Activated B cell treated with CpG ODN at 0.5 μM for 24 hours (primary cell): ENCODE results near the gene PIK3CG. TPM values are rescaled to one million over a fixed set of nuclear protein-coding genes. Genes with fewer than 3 reads are reported as not detected.

Source experiments
- ATAC-seq: fragments of 200-7000 bp; cut with Tn5 transposase; one replicate; pipeline ENCODE4 v1.10.0; 2021; ENCODE audit warnings: low read depth, mild to moderate bottlenecking, moderate library complexity
- CTCF ChIA-PET: fragments of 350-600 bp; sonication (Branson Sonifier 250); formaldehyde crosslinking; loops from one replicate; lab custom pipeline; 2021; ENCODE audit warnings: antibody characterized with exemption; lab: Charles Lee
- POLR2A ChIA-PET: fragments of 350-600 bp; sonication (Branson Sonifier 250); formaldehyde crosslinking; loops from one replicate; lab custom pipeline; 2021; ENCODE audit warnings: antibody characterized with exemption; lab: Charles Lee
- DNase-seq: peaks from one replicate; pipeline ENCODE4 v3.0.0; 2022
- H3K27ac Mint-ChIP-seq: one replicate; pipeline ENCODE4 v1.8.0; 2020; ENCODE audit warnings: mixed read lengths
- H3K27me3 Mint-ChIP-seq: one replicate; pipeline ENCODE4 v1.8.0; 2021; ENCODE audit warnings: mixed read lengths
- H3K36me3 Mint-ChIP-seq: one replicate; pipeline ENCODE4 v1.8.0; 2021; ENCODE audit warnings: low read depth, mixed read lengths
- H3K4me1 Mint-ChIP-seq: one replicate; pipeline ENCODE4 v1.8.0; 2021; ENCODE audit warnings: mixed read lengths
- H3K4me3 Mint-ChIP-seq: one replicate; pipeline ENCODE4 v1.8.0; 2020; ENCODE audit warnings: mild to moderate bottlenecking, mixed read lengths
- H3K9me3 Mint-ChIP-seq: one replicate; pipeline ENCODE4 v1.8.0; 2020; ENCODE audit warnings: mixed read lengths
- CTCF ChIP-seq: fragments of 200-600 bp; IDR thresholded peaks from one replicate; pipeline ENCODE4 v1.8.0; 2022; ENCODE audit warnings: antibody characterized with exemption, mild to moderate bottlenecking
- intact Hi-C: fragments of 100-400 bp; cut with micrococcal nuclease; formaldehyde crosslinking; loops from one replicate; pipeline ENCODE4 v1.15.1; 2024
- total RNA-seq: library from RNA; stranded (reverse); gene quantifications from 2 replicates; pipeline ENCODE4 v1.2.3, GENCODE V29; 2022

PIK3CG gene
- total RNA-seq, 1 donor from 2014 or later = 63.6 TPM

GRCh38 chr7:106836816-106837215, 28.3 kb upstream of the PIK3CG start:
- intact Hi-C loops = no loop called here
- POLR2A ChIA-PET = no interaction called here

GRCh38 chr7:106839511-106839910, 25.6 kb upstream of the PIK3CG start:
- ChIA-PET POLR2A (no interaction called here), CTCF (no interaction called here)
- intact Hi-C loops = no loop called here
- Mint-ChIP-seq H3K9me3 (no peaks in the 10 kb centered on the region), H3K36me3 (no peaks in the 10 kb centered on the region), H3K4me1 (peaks cover 29% of the 10 kb centered on the region), H3K27ac (peak overlapping the region; percentile 25), H3K27me3 (no peaks in the 10 kb centered on the region), H3K4me3 (peak overlapping the region; percentile 12)
- TF ChIP-seq CTCF = no peak
- DNase-seq (no peak), ATAC-seq (peak; percentile 54)

More at GRCh38 chr7:106836816-106837215, 28.3 kb upstream of the PIK3CG start:
- no peak overlapping the region for H3K4me3 Mint-ChIP-seq
- peaks cover 24% of the 10 kb centered on the region for H3K4me1 Mint-ChIP-seq
- H3K27ac Mint-ChIP-seq = no peak overlapping the region
- no peaks in the 10 kb centered on the region for H3K36me3 Mint-ChIP-seq
- ATAC-seq = no peak
- H3K9me3 Mint-ChIP-seq = no peaks in the 10 kb centered on the region
- no peak for TF ChIP-seq CTCF
- CTCF ChIA-PET = no interaction called here
- DNase-seq = no peak
- H3K27me3 Mint-ChIP-seq = no peaks in the 10 kb centered on the region

GRCh38 chr7:106840342-106840741, 24.7 kb upstream of the PIK3CG start:
- Mint-ChIP-seq H3K27me3 (no peaks in the 10 kb centered on the region), H3K36me3 (no peaks in the 10 kb centered on the region), H3K27ac (peak overlapping the region; percentile 38), H3K9me3 (no peaks in the 10 kb centered on the region), H3K4me1 (peaks cover 29% of the 10 kb centered on the region), H3K4me3 (no peak overlapping the region)
- POLR2A ChIA-PET = no interaction called here
- intact Hi-C loops = loop anchor here (1.0 kb wide), 1 partner anchor 25 kb away; the partner anchor contains the start of gene PIK3CG
- no peak for DNase-seq
- TF ChIP-seq CTCF = no peak
- peak; percentile 82 for ATAC-seq
- CTCF ChIA-PET = no interaction called here

GRCh38 chr7:106841896-106842390, 23.1 kb upstream of the PIK3CG start:
- H3K27ac Mint-ChIP-seq = peak overlapping the region; percentile 19
- no peaks in the 10 kb centered on the region for H3K27me3 Mint-ChIP-seq
- peak; percentile 35 for ATAC-seq
- H3K36me3 Mint-ChIP-seq = no peaks in the 10 kb centered on the region
- intact Hi-C loops = no loop called here
- no peaks in the 10 kb centered on the region for H3K9me3 Mint-ChIP-seq
- ChIA-PET CTCF (interaction anchor here (0.8 kb wide), 1 partner anchor 49 kb away, joined by 3 read pairs; no protein-coding TSS in a partner anchor), POLR2A (interaction anchor here (0.5 to 1.1 kb wide), 3 partner anchors 23 to 115 kb away, joined by 3 to 5 read pairs (median 3); partner anchors contain the start of gene PIK3CG)
- no peak for DNase-seq
- TF ChIP-seq CTCF = no peak
- H3K4me1 Mint-ChIP-seq = peaks cover 29% of the 10 kb centered on the region
- H3K4me3 Mint-ChIP-seq = no peak overlapping the region

GRCh38 chr7:106844279-106844997, 20.6 kb upstream of the PIK3CG start:
- Mint-ChIP-seq H3K27ac (no peak overlapping the region), H3K27me3 (peaks cover 1% of the 10 kb centered on the region), H3K36me3 (no peaks in the 10 kb centered on the region), H3K9me3 (no peaks in the 10 kb centered on the region), H3K4me1 (peaks cover 24% of the 10 kb centered on the region), H3K4me3 (no peak overlapping the region)
- CTCF ChIA-PET = no interaction called here
- DNase-seq (no peak), ATAC-seq (no peak)
- intact Hi-C loops = no loop called here
- TF ChIP-seq CTCF = no peak
- POLR2A ChIA-PET = interaction anchor here (0.6 kb wide), 1 partner anchor 306 kb away, joined by 6 read pairs; no protein-coding TSS in a partner anchor
